OCI-LY3 (cell line): ENCODE data around the gene TEX264.

Experiments
- CTCF ChIP-seq: fragments of 200-600, 300-600 bp; sonication (generic); IDR thresholded peaks from 2 replicates; pipeline ENCODE4 v1.5.1; 2014; ENCODE audit warnings: antibody characterized with exemption, low read length, low read depth
- EZH2phosphoT487 ChIP-seq: fragments of 200-600 bp; shearing (Covaris generic); IDR thresholded peaks from 2 replicates; pipeline ENCODE4 v1.6.1; 2018; ENCODE audit warnings: antibody characterized with exemption, mixed run types, low read depth

DNA sequence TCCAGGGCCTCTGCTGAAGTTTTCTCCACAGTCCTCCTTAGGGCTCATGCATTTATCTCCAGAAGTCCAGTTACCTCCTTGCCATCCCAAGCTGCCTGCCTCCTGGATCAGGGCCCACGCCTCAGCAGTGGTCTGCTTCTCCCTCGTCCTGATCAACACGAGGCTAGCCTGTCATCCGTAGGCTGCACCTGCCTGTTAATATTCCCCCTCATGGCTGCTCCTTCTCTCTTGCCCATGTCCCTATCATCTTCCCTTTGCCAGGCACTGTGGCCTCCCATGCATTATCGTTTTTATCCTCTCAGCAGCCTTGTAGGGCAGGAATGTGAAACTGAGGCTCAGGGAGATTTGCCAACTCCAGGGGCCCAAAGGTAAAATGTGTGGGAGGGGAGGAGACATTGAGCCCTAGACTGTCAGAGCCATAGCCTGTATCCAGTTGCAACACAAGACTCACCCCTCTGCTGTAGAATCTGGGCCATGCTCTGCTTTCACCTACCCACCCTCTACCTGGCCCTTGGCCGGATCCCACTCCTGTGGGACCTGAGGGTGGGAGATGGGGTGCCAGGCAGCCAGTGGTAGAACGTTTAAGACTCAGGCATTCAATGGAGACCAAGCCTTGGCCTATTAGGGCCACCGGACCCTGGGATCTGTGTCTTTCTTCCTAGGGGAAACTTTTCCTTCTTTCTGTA lies 40.4 kb downstream of the TEX264 start:
- TF ChIP-seq CTCF (no peak), EZH2phosphoT487 (no peak)
